H1 (cell line): ENCODE results near the gene CALCOCO2. TPM values are rescaled to one million over a fixed set of nuclear protein-coding genes. Genes with fewer than 3 reads are reported as not detected.

Experiments used
- ASH2L ChIP-seq: fragments of 200-600, 300-600 bp; sonication (generic); IDR thresholded peaks from one replicate; pipeline ENCODE4 v1.7.1; 2017; ENCODE audit warnings: low read length
- BACH1 ChIP-seq: IDR thresholded peaks from 2 replicates; pipeline ENCODE4 v1.6.1; 2012; ENCODE audit warnings: low read length, improper control_type of control experiment
- BRCA1 ChIP-seq: IDR thresholded peaks from 2 replicates; pipeline ENCODE4 v1.6.1; 2012; ENCODE audit warnings: low read depth, low read length, improper control_type of control experiment
- CHD1 ChIP-seq: IDR thresholded peaks from 2 replicates; pipeline ENCODE4 v1.6.1; 2012; ENCODE audit warnings: low read depth, low read length, improper control_type of control experiment
- CTCF ChIP-seq, 3 experiments: IDR thresholded peaks; 1 replicate in 2 of 3; 2 replicates in 1 of 3; pipeline versions ENCODE4 v1.5.1 to v1.6.1; 2011; ENCODE audit warnings: low read length in 3 of 3, mild to moderate bottlenecking in 3 of 3, inconsistent platforms in 2 of 3, low read depth in 1 of 3, moderate library complexity in 1 of 3; ENCODE audit not compliant: insufficient read depth in 1 of 3; ENCODE audit errors: control extremely low read depth in 1 of 3
- E2F6 ChIP-seq: IDR thresholded peaks from 2 replicates; pipeline ENCODE4 v1.6.1; 2012; ENCODE audit warnings: inconsistent platforms
- EZH2 ChIP-seq: fragments of 200-600 bp; sonication (generic); IDR thresholded peaks from 2 replicates; pipeline ENCODE4 v1.7.1; 2012; ENCODE audit warnings: low read depth, mild to moderate bottlenecking, moderate library complexity, low read length, inconsistent platforms; ENCODE audit not compliant: severe bottlenecking
- GTF2F1 ChIP-seq: IDR thresholded peaks from 2 replicates; pipeline ENCODE4 v1.6.1; 2012; ENCODE audit warnings: low read depth, low read length, improper control_type of control experiment, borderline replicate concordance
- JUND ChIP-seq: IDR thresholded peaks from 2 replicates; pipeline ENCODE4 v1.6.1; 2011; ENCODE audit warnings: mild to moderate bottlenecking, improper control_type of control experiment, low read length
- KDM5A ChIP-seq: fragments of 200-600 bp; IDR thresholded peaks from 2 replicates; pipeline ENCODE4 v1.7.1; 2012; ENCODE audit warnings: mild to moderate bottlenecking, low read length, inconsistent platforms, mixed read lengths
- MAX ChIP-seq: IDR thresholded peaks from 2 replicates; pipeline ENCODE4 v1.6.1; 2012; ENCODE audit warnings: inconsistent platforms
- PHF8 ChIP-seq: fragments of 200-600 bp; sonication (generic); conservative IDR thresholded peaks from 2 replicates; pipeline ENCODE4 v1.7.1; 2012; ENCODE audit warnings: low read depth, mild to moderate bottlenecking, inconsistent platforms, low read length, moderate library complexity
- POLR2AphosphoS5 ChIP-seq: IDR thresholded peaks from 2 replicates; pipeline ENCODE4 v1.6.1; 2011; ENCODE audit warnings: low read depth, low read length
- POU5F1 ChIP-seq: IDR thresholded peaks from 2 replicates; pipeline ENCODE4 v1.6.1; 2011; ENCODE audit warnings: low read depth, mild to moderate bottlenecking, low read length, moderate library complexity
- RNF2 ChIP-seq: fragments of 200-900, 300-1000 bp; sonication (generic); IDR thresholded peaks from 2 replicates; pipeline ENCODE4 v1.7.1; 2016; ENCODE audit warnings: borderline replicate concordance, low read depth, mild to moderate bottlenecking, antibody characterized with exemption, low read length; ENCODE audit not compliant: poor library complexity, severe bottlenecking; ENCODE audit errors: missing control alignments
- SIX5 ChIP-seq: IDR thresholded peaks from 2 replicates; pipeline ENCODE4 v1.6.1; 2011; ENCODE audit warnings: mild to moderate bottlenecking, low read depth, low read length
- SP2 ChIP-seq: IDR thresholded peaks from 2 replicates; pipeline ENCODE4 v1.6.1; 2012; ENCODE audit warnings: mild to moderate bottlenecking, low read length, inconsistent platforms
- SRF ChIP-seq: IDR thresholded peaks from 2 replicates; pipeline ENCODE4 v1.6.1; 2011; ENCODE audit warnings: mild to moderate bottlenecking, low read depth, low read length, moderate library complexity
- TAF1 ChIP-seq: IDR thresholded peaks from 2 replicates; pipeline ENCODE4 v1.6.1; 2011; ENCODE audit warnings: mild to moderate bottlenecking, low read depth, low read length
- TAF7 ChIP-seq: optimal IDR thresholded peaks from 2 replicates; pipeline ENCODE3; 2011; ENCODE audit warnings: low read depth, mild to moderate bottlenecking, inconsistent platforms, low read length, moderate library complexity, borderline replicate concordance
- TBP ChIP-seq: IDR thresholded peaks from 2 replicates; pipeline ENCODE4 v1.6.1; 2011; ENCODE audit warnings: low read depth, low read length, improper control_type of control experiment
- polyA plus RNA-seq, 7 experiments: library from polyadenylated mRNA; depleted of rRNA in 3 of 7; stranded (reverse) in 5 of 7; unstranded in 2 of 7; fragments of >200 nt in 5 of 7; fragments of 200-250 nt in 2 of 7; gene quantifications; 1 replicate in 5 of 7; 2 replicates in 1 of 7; 4 replicates in 1 of 7; pipeline versions ENCODE4 v1.2.1 to v1.2.3, GENCODE V29; 2011 to 2013; ENCODE audit warnings: missing spikeins in 2 of 7, mixed read lengths in 2 of 7
- total RNA-seq: library from RNA; stranded (reverse); fragmentation: NEBNext Ultra II Directional; extraction: Animal tissue kit (Norgen Biotek cat#: 25700); gene quantifications from 2 replicates; pipeline ENCODE4 v1.2.1, GENCODE V29; 2021

CALCOCO2 gene
- total and polyA plus RNA-seq, 2 of the 8 experiments (the other 6 are each of a cell fraction or from before 2014, with no cell fraction given), result 12.1 to 31.8 TPM

GRCh38 chr17:48908047-48908843 lies 77.4 kb downstream of the CALCOCO2 start, which contains the start of gene UBE2Z (continued):
- TF ChIP-seq TAF7 (peak; percentile 93), TBP (peak; percentile 85), MAX (peak; percentile 71), BACH1 (no peak), POLR2AphosphoS5 (peak; percentile 89), CTCF (IDR thresholded peaks at IDR 0.05; ENCODE audit: control extremely low read depth in 1 of 3, insufficient read depth in 1 of 3, low read depth in 1 of 3, low read length in 3 of 3) (peak; percentile 31 to 52 (median 39)), CHD1 (no peak), POU5F1 (no peak), RNF2 (no peak), SIX5 (no peak), GTF2F1 (peak; percentile 12; the same call in 1 of the 2 replicates), EZH2 (no peak), JUND (no peak; the same call in 1 of the 2 replicates), SRF (no peak), KDM5A (0 out of 2 replicates have a peak, but pooled peaks have one; percentile 7), BRCA1 (no peak), E2F6 (no peak), TAF1 (peak; percentile 95), PHF8 (peak; percentile 85), SP2 (peak; percentile 93), ASH2L (peak; percentile 59)
